GM08714 (cell line): Measurements from ENCODE around the gene MAD1L1.

Experiments
- H3K4me3 ChIP-seq: fragments of 200-500 bp; sonication (Bioruptor generic); 2 replicates; pipeline ENCODE4 v1.5.1; 2014; ENCODE audit warnings: mild to moderate bottlenecking, low read length, inconsistent platforms
- ZNF274 ChIP-seq: IDR thresholded peaks from 2 replicates; pipeline ENCODE4 v1.6.1; 2012; ENCODE audit warnings: mild to moderate bottlenecking, low read depth, low read length

The MAD1L1 gene

GRCh38 chr7:1918063-1918645 lies 314.6 kb downstream of the MAD1L1 start:
- TF ChIP-seq ZNF274 = no peak
- no peak overlapping the region for H3K4me3 ChIP-seq

GRCh38 chr7:1917221-1918062 lies 315.3 kb downstream of the MAD1L1 start:
- no peak for TF ChIP-seq ZNF274
- no peak overlapping the region for H3K4me3 ChIP-seq

DNA sequence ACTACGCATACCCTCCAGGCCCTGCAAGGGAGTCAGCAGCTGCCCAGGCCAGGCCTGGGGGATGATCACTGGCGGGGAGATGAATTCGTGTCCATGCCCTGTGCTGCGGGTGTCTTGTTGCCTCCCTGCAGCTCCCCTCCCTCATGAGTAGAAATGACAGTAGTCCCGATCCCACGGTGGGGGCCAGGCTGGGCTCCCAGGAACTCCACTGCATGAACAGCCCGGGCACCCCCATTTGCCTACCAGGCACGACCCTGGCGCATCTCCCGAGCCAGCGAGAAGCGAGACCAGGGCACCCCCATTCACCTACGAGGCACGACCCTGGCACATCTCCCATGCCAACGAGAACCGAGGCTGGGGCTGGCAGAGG lies 316.2 kb downstream of the MAD1L1 start:
- H3K4me3 ChIP-seq = no peak overlapping the region
- TF ChIP-seq ZNF274 = no peak

DNA sequence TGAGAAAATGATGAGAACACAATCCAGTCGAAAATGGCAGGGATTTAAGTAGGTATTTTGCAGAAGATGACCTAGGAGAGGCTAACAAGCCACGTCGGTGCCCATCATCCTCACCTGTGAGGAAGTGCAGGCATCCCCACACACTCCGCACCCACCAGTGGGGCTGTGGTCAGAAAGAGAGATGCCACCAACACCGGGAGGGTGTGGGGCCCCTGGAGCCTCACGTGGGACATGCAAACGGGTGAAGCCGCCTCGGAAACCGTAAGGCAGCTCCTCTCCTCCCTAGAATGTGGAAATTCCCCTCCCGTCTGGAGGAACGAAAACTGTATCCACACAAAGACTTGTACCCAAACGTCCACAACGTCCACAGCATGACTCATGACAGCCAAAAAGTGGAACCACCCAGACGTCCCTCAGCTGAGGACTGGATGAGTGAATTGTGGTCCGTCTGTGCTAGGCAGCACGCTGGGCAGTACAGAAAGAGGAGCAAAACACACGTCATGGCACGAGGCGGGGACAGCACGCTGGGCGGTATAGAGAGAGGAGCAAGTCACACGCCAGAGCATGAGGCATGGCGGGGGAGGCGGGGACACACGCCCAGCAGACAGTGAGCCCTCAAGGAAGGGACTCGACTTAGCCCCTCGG lies 316.7 kb downstream of the MAD1L1 start:
- no peak for TF ChIP-seq ZNF274
- no peak overlapping the region for H3K4me3 ChIP-seq

DNA sequence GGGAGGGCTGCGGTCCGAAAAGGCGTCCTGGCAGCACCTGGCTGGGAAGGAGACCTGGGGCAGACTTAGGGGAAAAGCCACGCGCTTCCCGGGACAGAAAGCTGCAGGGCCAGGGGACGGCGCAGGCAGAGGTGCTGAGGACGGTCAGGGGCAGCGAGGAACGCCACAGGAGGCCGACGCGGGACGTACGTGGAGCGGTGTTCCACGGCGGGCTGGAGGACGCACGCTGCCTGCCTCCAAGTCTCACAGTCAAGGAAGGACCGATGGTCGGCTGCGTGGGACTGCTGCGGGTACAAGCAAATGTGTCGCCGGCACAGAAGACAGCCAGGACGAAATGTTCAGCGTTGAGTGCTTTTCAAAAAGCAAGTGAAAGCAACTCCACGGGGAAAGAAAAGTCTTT lies 317.4 kb downstream of the MAD1L1 start:
- H3K4me3 ChIP-seq = no peak overlapping the region
- no peak for TF ChIP-seq ZNF274

GRCh38 chr7:1914743-1915142 lies 318.0 kb downstream of the MAD1L1 start:
- TF ChIP-seq ZNF274 = no peak
- H3K4me3 ChIP-seq = no peak overlapping the region

GRCh38 chr7:1914321-1914720 lies 318.4 kb downstream of the MAD1L1 start:
- H3K4me3 ChIP-seq = no peak overlapping the region
- TF ChIP-seq ZNF274 = no peak

- no peak for TF ChIP-seq ZNF274
- H3K4me3 ChIP-seq = no peak overlapping the region
These were observed 319.1 kb downstream of the MAD1L1 start for GRCh38 chr7:1913466-1914282.

- no peak for TF ChIP-seq ZNF274
These were observed 319.9 kb downstream of the MAD1L1 start for GRCh38 chr7:1912593-1913465.

GRCh38 chr7:1911571-1911970 lies 321.2 kb downstream of the MAD1L1 start:
- no peak overlapping the region for H3K4me3 ChIP-seq
- no peak for TF ChIP-seq ZNF274

More at GRCh38 chr7:1912593-1913465, 319.9 kb downstream of the MAD1L1 start:
- no peak overlapping the region for H3K4me3 ChIP-seq

- no peak overlapping the region for H3K4me3 ChIP-seq
- no peak for TF ChIP-seq ZNF274
These were observed 321.9 kb downstream of the MAD1L1 start for GRCh38 chr7:1910827-1911226.

- H3K4me3 ChIP-seq = no peak overlapping the region
- no peak for TF ChIP-seq ZNF274
These were observed 322.6 kb downstream of the MAD1L1 start for GRCh38 chr7:1910081-1910685.

- no peak overlapping the region for H3K4me3 ChIP-seq
- no peak for TF ChIP-seq ZNF274
These were observed 323.3 kb downstream of the MAD1L1 start for GRCh38 chr7:1909476-1909875.

DNA sequence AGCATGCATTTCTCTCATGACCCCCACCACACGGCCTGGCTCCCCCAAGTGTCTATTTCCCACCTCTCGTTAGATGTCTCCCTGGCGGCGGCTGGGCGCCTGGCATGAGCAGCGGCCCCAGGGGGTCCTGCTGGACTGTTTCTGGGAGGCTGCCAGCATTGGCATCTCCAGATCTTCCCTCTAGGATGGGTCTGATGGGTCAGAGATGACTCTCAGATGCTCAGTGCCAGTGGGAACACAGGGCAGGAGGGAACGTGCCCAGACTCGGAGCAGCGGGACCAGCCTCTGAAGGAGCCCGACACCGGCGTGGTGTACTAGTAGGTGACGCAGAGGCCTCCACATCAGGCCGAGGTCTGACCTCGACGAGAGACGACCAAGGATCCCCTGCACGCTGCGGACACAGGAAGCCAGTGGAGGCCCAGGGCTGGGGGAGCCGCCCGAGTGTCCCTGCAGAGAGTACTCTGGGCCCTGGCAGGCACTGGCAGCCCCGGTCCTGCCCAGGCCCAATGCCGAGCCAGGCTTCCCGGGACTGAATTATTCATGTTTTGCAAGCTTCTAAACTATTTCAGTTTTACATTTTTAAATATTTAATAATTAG lies 323.8 kb downstream of the MAD1L1 start:
- no peak for TF ChIP-seq ZNF274
- H3K4me3 ChIP-seq = no peak overlapping the region
